Mammary epithelial cell (primary cell): Measurements from ENCODE around the gene ASXL2.

Source experiments
- EZH2 ChIP-seq: IDR thresholded peaks from 2 replicates; pipeline ENCODE4 v1.6.1; 2012; ENCODE audit warnings: low read length, inconsistent platforms, borderline replicate concordance
- TF ChIP-seq, protein P1 (sequence below), 2 donors: IDR thresholded peaks in 1 of 2; conservative IDR thresholded peaks in 1 of 2; 2 replicates each; pipeline ENCODE4 v1.5.1; 2011 to 2012; ENCODE audit warnings: inconsistent platforms in 2 of 2, low read length in 2 of 2, mild to moderate bottlenecking in 2 of 2, control low read depth in 1 of 2, low read depth in 1 of 2; ENCODE audit not compliant: insufficient read depth in 1 of 2; ENCODE audit errors: extremely low read depth in 1 of 2

GRCh38 chr2:25799301-25799700 is 79.0 kb downstream of the ASXL2 start:
- TF ChIP-seq, protein P1, sequence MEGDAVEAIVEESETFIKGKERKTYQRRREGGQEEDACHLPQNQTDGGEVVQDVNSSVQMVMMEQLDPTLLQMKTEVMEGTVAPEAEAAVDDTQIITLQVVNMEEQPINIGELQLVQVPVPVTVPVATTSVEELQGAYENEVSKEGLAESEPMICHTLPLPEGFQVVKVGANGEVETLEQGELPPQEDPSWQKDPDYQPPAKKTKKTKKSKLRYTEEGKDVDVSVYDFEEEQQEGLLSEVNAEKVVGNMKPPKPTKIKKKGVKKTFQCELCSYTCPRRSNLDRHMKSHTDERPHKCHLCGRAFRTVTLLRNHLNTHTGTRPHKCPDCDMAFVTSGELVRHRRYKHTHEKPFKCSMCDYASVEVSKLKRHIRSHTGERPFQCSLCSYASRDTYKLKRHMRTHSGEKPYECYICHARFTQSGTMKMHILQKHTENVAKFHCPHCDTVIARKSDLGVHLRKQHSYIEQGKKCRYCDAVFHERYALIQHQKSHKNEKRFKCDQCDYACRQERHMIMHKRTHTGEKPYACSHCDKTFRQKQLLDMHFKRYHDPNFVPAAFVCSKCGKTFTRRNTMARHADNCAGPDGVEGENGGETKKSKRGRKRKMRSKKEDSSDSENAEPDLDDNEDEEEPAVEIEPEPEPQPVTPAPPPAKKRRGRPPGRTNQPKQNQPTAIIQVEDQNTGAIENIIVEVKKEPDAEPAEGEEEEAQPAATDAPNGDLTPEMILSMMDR (conservative IDR thresholded peaks at IDR 0.05 in 1 of 2, IDR thresholded peaks at IDR 0.05 in 1 of 2; ENCODE audit: extremely low read depth in 1 of 2, insufficient read depth in 1 of 2, low read depth in 1 of 2, low read length in 2 of 2): no peak
- TF ChIP-seq EZH2: no peak
